ENCODE results near the gene DNER. TPM values are rescaled to one million over a fixed set of nuclear protein-coding genes. Genes with fewer than 3 reads are reported as not detected.

Gene DNER
- total and polyA plus RNA-seq, 2 donors (not counting 3 experiments of a cell fraction or from before 2014, with no cell fraction given): 0.01 TPM; not detected in 1

- Histone ChIP-seq H3K4me2 (ENCODE audit: insufficient read depth, low read length) (no peak overlapping the region), H3K36me3 (ENCODE audit: control insufficient read depth in 2 of 2, extremely low read depth in 1 of 2, insufficient read depth in 2 of 2, low read length in 2 of 2) (no peaks in the 10 kb centered on the region), H3K79me2 (ENCODE audit: control insufficient read depth, insufficient read depth, low read length) (no peaks in the 10 kb centered on the region), H3K9me1 (replicated peaks; ENCODE audit: control insufficient read depth, extremely low read depth, insufficient read depth, low read length) (no peaks in the 10 kb centered on the region), H3K27ac (ENCODE audit: insufficient read depth, low read depth, low read length) (no peak overlapping the region), H3K9me3 (replicated peaks; ENCODE audit: control insufficient read depth, insufficient read depth, low read length) (no peaks in the 10 kb centered on the region), H3K4me3 (replicated peaks in 1 of 3; ENCODE audit: insufficient read depth in 1 of 3, low read depth in 1 of 3, low read length in 3 of 3) (no peak overlapping the region), H3K4me1 (ENCODE audit: control insufficient read depth, extremely low read depth, insufficient read depth, low read length) (no peaks in the 10 kb centered on the region), H2AFZ (ENCODE audit: low read depth, low read length) (no peak overlapping the region), H3K27me3 (ENCODE audit: control insufficient read depth in 2 of 2, insufficient read depth in 2 of 2, low read length in 2 of 2) (no peaks in the 10 kb centered on the region), H3K9ac (replicated peaks; ENCODE audit: extremely low read depth, insufficient read depth, low read length) (no peak overlapping the region), H4K20me1 (replicated peaks; ENCODE audit: control insufficient read depth, extremely low read depth, insufficient read depth, low read length) (no peaks in the 10 kb centered on the region)
- FAIRE-seq: no peak
- BruUV-seq (replicated peaks): no TSS peak
- intact Hi-C loops (cut with micrococcal nuclease): no loop called here
- no peak for DNase-seq (ENCODE audit: low read depth, low spot score)
- dilution Hi-C loops (cut with MboI; ENCODE audit: extremely low pct_ligation_motif_present, low sequenced_read_pairs): no loop called here
- TF ChIP-seq POLR2A (IDR thresholded peaks at IDR 0.05; ENCODE audit: low read depth, low read length): no peak
- ChIA-PET POLR2A (no interaction called here), CTCF (no interaction called here)
Observed at GRCh38 chr2:229416116-229416694, 298.1 kb downstream of the DNER start.

DNA sequence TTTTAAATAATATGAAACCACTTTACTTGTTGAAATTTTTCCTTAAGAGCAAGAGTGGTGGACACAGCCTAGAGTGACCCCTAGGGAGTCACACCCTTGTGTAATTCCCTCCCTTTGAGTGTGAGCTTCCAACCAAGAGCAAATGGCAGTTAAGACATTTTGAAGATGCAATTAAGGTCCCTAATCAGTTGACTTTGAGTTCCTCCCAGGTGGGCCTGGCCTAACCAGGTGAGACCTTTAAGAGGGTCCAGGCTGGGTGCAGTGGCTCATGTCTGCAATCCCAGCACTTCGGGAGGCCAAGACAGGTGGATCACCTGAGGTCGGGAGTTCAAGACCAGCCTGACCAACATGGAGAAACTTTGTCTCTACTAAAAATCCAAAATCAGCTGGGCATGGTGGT, 299.7 kb downstream of the DNER start:
- intact Hi-C loops (cut with micrococcal nuclease): no loop called here
- POLR2A ChIA-PET: no interaction called here

More for the DNA sequence above, 299.7 kb downstream of the DNER start:
- H3K4me1 ChIP-seq (ENCODE audit: control insufficient read depth, extremely low read depth, insufficient read depth, low read length): no peaks in the 10 kb centered on the region
- H2AFZ ChIP-seq (ENCODE audit: low read depth, low read length): no peak overlapping the region
- no peak overlapping the region for H3K4me2 ChIP-seq (ENCODE audit: insufficient read depth, low read length)
- H3K27ac ChIP-seq (ENCODE audit: insufficient read depth, low read depth, low read length): no peak overlapping the region
- no peak for FAIRE-seq
- H3K4me3 ChIP-seq (replicated peaks in 1 of 3; ENCODE audit: insufficient read depth in 1 of 3, low read depth in 1 of 3, low read length in 3 of 3): no peak overlapping the region
- DNase-seq (ENCODE audit: low read depth, low spot score): no peak
- CTCF ChIA-PET: interaction anchor here (1.2 kb wide), 1 partner anchor 17 kb away, joined by 3 read pairs; no protein-coding TSS in a partner anchor
- H3K79me2 ChIP-seq (ENCODE audit: control insufficient read depth, insufficient read depth, low read length): no peaks in the 10 kb centered on the region
- TF ChIP-seq POLR2AphosphoS5 (IDR thresholded peaks at IDR 0.05; ENCODE audit: insufficient read depth, low read depth, low read length) (no peak), FOS (IDR thresholded peaks at IDR 0.05; ENCODE audit: borderline replicate concordance, insufficient read depth, low read length) (no peak), MYC (IDR thresholded peaks at IDR 0.05; ENCODE audit: low read depth, low read length) (no peak), GATA2 (IDR thresholded peaks at IDR 0.05; ENCODE audit: insufficient read depth, insufficient read length, low read depth, low read length) (no peak), EZH2 (IDR thresholded peaks at IDR 0.05; ENCODE audit: borderline replicate concordance, low read depth, low read length, severe bottlenecking) (no peak), POLR2A (IDR thresholded peaks at IDR 0.05; ENCODE audit: low read depth, low read length) (no peak), JUN (IDR thresholded peaks at IDR 0.05; ENCODE audit: borderline replicate concordance, insufficient read depth, insufficient read length, low read depth) (no peak)
- TF ChIP-seq, protein P1, sequence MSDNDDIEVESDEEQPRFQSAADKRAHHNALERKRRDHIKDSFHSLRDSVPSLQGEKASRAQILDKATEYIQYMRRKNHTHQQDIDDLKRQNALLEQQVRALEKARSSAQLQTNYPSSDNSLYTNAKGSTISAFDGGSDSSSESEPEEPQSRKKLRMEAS (IDR thresholded peaks at IDR 0.05; ENCODE audit: insufficient read depth, insufficient read length): no peak
- TF ChIP-seq, protein P2, sequence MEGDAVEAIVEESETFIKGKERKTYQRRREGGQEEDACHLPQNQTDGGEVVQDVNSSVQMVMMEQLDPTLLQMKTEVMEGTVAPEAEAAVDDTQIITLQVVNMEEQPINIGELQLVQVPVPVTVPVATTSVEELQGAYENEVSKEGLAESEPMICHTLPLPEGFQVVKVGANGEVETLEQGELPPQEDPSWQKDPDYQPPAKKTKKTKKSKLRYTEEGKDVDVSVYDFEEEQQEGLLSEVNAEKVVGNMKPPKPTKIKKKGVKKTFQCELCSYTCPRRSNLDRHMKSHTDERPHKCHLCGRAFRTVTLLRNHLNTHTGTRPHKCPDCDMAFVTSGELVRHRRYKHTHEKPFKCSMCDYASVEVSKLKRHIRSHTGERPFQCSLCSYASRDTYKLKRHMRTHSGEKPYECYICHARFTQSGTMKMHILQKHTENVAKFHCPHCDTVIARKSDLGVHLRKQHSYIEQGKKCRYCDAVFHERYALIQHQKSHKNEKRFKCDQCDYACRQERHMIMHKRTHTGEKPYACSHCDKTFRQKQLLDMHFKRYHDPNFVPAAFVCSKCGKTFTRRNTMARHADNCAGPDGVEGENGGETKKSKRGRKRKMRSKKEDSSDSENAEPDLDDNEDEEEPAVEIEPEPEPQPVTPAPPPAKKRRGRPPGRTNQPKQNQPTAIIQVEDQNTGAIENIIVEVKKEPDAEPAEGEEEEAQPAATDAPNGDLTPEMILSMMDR (IDR thresholded peaks at IDR 0.05; ENCODE audit: extremely low read depth in 1 of 2, insufficient read depth in 1 of 2, low read depth in 1 of 2, low read length in 2 of 2): no peak
- H3K9me3 ChIP-seq (replicated peaks; ENCODE audit: control insufficient read depth, insufficient read depth, low read length): no peaks in the 10 kb centered on the region
- no TSS peak for BruUV-seq (replicated peaks)
- H4K20me1 ChIP-seq (replicated peaks; ENCODE audit: control insufficient read depth, extremely low read depth, insufficient read depth, low read length): no peaks in the 10 kb centered on the region
- H3K9ac ChIP-seq (replicated peaks; ENCODE audit: extremely low read depth, insufficient read depth, low read length): no peak overlapping the region
- no peaks in the 10 kb centered on the region for H3K36me3 ChIP-seq (ENCODE audit: control insufficient read depth in 2 of 2, extremely low read depth in 1 of 2, insufficient read depth in 2 of 2, low read length in 2 of 2)
- no peaks in the 10 kb centered on the region for H3K9me1 ChIP-seq (replicated peaks; ENCODE audit: control insufficient read depth, extremely low read depth, insufficient read depth, low read length)
- dilution Hi-C loops (cut with MboI; ENCODE audit: extremely low pct_ligation_motif_present, low sequenced_read_pairs): no loop called here
- no peaks in the 10 kb centered on the region for H3K27me3 ChIP-seq (ENCODE audit: control insufficient read depth in 2 of 2, insufficient read depth in 2 of 2, low read length in 2 of 2)
